ENCODE data around the gene GUCY2F. TPM values are rescaled to one million over a fixed set of nuclear protein-coding genes. Genes with fewer than 3 reads are reported as not detected.

Gene GUCY2F
- total RNA-seq, result under 0.01 TPM in 1 of 2 replicates, not detected in the other

GRCh38 chrX:109481986-109482385 lies at the start of gene GUCY2F:
Gene GUCY2F, minus strand, starts transcription at chrX:109482086. Its CDS starts 6,150 bp downstream, at chrX:109475936.

Other genes with a start within 250 kb of the GUCY2F start
- gene NXT2, start 54.8 kb upstream of the GUCY2F start, total RNA-seq, result 10.8 and 17.4 TPM in 2 replicates
- gene KCNE5, start 143.1 kb upstream of the GUCY2F start, total RNA-seq, result 0.43 and 0.74 TPM in 2 replicates